T follicular helper cell (primary cell): ENCODE results near the gene PABPN1L.
"Not testable (repeated sequence)": the region's sequence is repeated elsewhere in the genome, so short reads cannot be mapped to it uniquely, and the experiment has no call there.

Experiments used
- DNase-seq: peaks from one replicate; pipeline ENCODE4 v3.0.0-alpha.2; 2020; ENCODE audit warnings: low read depth

PABPN1L gene

DNA sequence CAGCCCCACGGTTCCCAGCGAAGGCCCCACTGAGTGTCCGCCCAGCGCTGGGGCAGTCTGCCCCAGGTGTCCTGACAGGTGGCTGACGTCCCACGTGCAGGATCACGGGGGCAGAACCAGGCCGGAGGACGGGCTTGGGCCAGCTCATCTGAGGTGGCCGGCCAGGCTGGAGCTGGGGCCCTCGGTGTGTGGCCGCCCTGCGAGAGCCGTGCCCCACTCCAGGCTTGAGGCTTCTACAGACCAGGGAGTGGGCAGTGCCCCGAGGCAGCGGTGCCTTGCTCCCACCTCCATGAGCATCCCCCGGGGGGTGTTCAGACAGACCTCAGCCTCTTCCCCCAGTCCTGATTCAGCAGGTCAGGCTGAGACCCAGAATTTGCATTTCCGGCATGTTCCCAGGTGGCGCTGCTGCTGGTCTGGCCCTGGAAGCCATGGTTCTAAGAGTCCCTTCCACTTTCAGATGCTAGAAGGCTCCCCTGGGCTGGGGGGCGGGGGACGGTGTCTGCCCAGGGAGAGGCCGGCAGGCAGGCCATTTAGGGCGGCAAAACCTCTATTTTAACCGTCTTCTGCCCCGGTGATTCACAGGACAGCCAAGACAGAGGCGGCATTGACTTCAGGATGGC lies 35.4 kb upstream of the PABPN1L start:
- DNase-seq: no peak

DNA sequence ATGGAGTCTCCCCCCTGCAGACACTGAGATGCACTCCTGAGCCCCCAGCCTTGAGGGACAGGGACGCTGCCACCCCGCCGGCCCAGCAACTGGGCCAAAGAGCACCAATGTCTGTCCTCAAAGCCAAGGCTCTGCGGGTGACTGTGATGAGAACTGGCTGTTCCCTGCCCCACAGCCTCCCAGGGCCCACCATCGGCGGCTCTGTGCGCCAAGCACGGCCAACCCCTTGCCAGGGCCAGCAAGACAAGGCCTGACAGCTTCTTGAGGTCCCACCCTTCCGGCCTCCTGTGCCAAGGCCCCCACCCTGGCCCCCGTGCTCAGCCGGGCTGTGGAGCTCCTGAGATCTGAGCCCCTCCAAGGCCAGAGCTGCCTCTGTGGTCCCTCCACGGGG lies 34.2 kb upstream of the PABPN1L start:
- no peak for DNase-seq

DNA sequence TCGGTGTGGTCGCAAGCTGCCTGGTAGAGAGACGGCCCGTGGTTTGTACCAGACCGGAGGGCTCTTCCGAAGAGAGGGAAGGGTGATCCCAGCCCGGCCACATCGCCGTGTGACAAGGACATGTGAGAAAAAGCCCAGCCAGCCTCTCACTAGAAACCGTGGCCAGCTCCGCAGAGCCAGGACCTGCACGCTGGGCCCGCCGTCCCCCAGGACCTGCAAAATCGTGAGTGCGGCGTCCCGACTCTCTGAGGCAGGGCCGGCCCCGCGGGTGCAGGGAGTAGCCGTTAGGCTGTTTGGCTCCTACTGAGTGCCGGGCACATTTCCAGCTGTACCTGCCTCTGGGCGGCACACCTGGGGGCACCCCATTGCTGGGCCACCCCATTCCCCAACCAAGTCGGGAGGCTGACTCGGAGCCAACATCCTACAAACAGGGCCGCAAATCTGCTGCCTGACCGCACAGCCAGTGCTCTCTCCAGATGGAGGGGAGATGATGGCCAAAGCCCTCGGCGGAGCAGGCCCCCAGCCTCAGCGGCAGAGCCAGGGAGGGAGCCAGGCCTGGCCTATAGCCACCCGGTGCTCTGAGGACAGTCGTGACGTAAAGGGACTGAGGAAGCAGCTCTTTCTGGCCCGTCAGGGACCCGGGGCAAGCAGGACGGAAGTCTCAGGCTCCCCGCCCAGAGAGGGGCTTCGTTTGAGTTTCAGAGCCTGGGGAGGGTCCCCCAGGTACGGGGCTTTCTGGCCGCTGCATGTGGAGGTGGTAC lies 33.6 kb upstream of the PABPN1L start:
- DNase-seq: no peak

DNA sequence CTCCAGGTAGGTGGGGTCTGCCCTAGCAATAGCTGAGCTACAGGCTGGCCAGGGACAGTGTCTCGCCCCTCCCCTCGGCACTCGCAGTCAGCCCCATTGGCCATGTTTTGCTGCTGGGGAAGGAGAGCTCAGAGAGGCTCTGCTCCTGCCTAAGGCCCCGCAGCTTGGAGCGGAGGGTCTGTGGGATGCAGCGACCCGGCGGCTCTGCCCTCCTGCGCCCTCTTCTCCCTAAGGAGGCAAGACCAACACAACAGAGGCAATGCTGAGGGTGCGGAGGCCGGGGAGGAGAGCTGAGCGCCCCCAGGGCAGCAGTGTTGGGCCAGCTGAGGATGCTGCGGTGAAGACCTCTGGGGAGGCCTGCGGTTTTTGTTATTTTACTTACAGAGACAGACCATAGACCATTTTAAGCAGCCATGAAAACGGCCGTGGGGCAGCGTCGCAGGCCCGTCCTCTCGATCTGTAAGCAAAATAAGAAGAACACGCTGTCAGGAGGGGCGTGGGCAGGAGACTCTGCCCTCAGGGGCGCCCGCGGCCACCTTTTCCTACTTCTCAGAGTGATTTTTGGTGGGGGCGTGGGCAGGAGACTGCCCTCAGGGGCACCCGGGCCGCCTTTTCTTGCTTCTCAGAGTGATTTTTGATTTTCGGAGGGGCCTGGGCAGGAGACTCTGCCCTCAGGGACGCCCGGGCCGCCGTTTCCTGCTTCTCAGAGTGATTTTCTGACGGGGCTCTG lies 31.4 kb upstream of the PABPN1L start:
- no peak for DNase-seq

DNA sequence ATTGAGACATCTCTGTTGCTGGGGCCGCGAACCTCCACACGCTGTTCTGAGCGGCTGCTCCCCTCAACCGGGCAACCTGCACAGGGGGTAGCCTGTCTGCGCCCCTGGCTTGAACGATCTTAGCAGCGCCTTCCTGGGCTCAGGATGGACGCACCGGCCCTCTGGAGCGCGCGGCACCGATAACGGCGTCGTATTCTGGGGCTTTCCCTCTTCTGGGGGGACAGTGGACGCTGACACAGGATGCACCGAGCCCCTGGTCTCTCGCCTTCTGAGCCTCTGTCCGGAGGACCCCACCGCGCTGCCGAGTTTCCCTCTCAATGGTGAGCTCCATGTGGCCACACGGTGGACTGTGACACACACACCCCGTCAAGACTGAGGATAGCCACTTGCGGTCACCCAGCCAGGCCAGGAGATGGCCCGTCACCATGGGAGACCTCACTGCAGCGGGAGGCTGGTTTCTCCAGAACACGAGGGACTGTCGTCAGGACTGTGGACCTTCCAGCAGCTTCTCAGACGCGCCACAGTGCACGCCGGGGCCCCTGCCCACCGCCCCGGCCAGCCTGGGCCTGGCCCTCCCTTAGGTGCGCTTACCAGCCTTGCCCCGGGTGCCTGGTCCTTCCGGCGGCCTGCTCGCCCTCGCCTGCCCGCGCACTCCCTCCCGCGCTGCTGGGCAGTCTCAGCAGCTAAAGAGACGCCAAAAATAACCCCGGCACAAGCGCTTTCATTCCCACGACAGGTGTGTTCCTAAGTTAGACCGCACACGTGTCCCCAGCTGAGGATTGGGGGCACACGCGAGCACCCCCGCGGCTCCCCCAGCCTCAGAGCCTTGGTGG lies 30.0 kb upstream of the PABPN1L start:
- no peak for DNase-seq

DNA sequence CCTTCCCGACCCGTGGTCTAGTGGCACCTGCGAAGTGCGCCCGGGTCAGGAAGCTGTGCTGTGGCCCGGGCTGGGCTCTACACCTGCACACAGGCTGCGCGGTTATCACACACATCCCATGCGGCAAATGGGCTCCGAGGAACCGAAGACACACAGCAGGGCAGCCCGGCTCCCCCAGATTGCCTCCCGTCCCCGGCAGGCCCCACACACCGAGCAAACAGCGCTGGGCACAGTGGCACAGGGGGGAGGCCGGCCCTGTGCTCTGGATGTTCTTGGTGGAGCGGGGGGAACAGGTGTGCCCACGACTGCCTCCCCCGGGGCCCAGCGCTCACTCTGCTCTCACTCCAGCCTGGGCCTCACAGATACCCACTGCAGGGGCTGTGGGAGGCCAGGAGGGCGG lies 28.9 kb upstream of the PABPN1L start:
- DNase-seq: no peak

DNA sequence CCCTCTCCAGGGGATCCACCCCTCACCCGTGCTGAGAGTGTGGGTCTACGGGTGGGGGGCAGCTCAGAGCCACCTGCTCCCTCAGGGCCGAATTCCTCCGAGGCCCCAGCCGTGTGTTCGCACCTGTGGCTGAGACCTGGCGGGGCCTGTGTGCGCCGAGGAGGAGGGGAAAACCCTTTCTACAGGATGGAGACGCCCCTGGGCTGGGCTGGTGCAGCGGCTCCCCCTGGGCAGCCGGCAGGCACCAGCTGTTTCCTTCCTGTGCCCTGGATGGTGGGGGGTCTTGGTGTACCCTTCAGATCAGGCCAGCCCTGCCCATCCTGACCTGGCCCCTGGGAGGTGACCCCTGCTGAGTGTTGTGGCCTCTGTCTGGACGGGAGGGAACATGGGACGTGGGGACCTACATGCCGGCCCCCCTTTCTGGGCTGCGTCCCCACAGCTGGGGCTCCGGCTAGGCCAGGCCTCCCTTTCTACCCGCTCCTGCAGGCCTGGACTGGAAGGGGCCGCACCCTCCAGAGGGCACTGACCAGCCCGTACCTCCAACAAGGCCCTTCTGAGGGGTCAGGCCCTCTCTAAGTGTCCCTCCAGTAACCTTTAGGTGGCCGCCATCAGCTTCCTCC lies 28.3 kb upstream of the PABPN1L start:
- no peak for DNase-seq

DNA sequence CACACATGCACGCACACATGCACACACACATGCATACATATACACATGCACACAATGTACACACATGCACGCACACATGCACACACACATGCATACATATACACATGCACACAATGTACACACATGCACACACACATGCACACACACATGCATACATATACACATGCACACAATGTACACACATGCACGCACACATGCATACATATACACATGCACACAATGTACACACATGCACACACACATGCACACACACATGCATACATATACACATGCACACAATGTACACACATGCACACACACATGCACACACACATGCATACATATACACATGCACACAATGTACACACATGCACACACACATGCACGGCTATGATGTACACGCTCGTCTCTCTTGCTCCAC lies 27.8 kb upstream of the PABPN1L start:
- DNase-seq: not testable (repeated sequence)

DNA sequence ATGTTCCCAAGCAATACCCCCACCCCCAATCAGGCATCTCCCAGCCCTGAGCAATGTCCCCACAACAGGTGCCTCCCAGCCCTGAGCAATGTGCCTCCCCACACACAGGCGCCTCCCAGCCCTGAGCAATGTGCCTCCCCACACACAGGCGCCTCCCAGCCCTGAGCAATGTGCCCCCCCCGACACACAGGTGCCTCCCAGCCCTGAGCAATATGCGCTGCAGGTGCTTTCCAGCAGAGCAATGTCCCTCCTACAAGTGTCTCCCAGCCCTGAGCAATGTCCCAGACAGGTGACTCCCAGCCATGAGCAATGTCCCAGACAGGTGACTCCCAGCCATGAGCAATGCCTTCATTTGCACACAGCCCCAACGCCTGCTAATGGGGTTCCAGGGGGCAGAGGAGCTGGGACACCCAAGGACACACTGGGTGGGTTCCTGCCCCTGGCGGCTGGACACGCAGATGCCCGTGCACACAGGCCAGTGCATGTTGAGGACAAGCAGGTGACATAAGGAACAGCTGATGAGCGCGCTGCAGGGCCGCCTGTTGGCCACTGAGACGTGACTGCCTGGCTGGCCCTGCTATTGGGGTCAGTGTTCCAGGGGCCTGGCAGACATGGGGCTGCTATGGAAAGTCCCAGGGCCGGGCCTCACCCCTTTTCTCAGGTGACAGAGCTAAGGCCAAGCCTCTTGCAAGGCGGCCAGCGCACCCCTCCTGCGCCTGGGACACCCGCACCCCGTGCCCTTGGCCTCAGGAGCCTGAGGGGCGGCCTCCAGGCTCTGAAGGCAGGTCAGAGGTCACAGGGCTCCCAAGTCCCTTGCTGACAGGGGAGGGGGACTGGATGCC lies 26.9 kb upstream of the PABPN1L start:
- no peak for DNase-seq

DNA sequence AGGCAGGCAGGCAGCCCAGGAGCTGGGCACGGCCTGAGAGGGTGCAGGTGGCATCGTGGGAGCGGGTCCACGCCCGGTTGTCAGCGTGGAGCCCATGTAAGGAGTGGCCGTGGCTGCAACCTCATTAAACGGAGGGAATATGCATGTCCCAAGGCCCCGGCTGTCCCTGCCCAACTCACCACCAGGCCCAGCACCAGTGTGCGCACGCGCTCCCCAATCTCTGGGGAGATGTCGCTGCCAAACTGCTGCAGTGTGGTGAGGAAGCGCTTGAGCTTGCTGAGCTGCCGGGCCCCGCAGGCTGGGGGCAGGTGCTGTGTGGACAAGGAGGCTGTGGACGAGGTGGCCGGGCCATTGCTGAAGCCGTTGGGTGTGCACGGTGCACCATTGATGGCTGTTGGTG lies 25.6 kb upstream of the PABPN1L start:
- DNase-seq: no peak

DNA sequence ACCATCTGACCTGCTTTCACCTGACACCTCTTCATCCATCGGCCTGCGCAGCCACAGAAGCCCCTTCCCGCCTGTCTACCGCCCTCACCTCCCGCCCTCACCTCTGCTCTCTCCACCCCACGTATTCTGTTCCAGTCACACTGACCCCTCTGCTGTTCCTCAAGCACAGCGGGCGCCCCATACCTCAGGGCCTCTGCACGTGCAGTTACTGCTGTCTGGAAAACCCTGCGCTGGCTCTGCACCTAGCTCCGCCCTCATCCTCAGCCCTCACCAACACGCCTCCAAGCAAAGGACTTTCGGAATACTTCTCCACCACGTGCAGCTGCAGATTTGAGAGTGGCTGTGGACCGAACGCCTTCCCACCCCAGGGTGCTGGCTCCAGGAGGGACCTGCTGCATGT lies 24.6 kb upstream of the PABPN1L start:
- no peak for DNase-seq

DNA sequence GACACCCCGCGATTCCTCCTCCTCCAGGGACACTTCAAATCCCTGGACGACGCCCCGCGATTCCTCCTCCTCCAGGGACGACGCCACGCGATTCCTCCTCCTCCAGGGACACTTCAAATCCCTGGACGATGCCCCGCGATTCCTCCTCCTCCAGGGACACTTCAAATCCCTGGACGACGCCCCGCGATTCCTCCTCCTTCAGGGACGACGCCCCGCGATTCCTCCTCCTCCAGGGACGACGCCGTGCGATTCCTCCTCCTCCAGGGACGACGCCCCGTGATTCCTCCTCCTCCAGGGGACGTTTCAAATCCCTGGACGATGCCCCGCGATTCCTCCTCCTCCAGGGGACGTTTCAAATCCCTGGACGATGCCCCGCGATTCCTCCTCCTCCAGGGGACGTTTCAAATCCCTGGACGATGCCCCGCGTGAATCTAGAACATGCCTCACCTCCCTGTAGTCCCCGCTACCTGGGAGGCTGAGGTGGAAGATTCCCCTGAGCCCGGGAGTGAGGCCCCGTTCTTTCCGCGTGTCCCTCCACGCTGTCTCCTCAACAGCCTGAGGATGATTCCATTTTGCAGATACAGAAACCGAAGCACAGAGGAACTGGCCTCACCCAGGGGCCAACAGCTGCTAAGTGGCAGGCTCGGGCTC lies 23.4 kb upstream of the PABPN1L start:
- not testable (repeated sequence) for DNase-seq

DNA sequence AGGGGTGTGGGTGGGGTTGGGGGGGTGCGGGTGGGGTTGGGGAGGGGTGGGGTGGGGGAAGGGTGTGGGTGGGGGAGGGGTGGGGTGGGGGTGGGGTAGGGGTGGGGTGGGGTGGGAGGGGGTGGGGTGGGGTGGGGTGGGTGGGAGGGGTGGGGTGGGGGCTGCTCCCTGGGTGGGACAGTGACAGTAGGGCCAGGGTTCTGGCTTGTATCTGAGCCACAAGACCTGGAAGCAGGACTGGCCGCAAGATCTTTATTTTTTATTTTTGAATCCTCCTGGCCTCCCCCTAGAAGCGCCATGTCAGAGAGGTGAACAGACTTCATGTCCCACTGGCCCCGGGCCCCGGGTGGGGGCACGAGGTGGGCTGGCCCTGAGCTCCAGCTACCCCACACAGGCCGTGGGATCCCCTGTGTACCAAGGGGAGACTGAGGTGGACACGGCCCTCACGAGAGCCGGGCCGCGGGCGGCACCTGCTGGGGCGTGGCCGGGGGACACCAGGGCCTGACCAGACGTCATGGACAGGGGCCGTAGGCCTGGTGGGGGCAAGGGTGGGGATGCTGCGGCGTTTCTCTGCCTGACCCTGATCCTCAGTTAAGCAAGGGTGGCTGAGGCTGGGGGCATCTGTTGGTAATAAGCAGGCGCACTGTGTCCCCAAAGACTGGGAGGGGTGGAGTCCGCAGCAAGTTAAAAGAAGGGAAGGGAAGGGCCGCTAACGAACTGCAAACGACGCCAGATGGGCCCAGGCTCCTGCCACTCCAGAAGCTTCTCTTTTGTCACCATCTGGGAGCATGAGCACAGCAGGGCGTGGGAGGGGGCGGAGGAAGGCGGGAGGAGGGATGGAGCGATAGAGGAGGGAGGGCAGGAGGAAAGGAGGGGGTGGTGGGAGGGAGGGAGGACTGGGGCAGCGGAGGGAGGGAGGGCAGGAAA lies 22.3 kb upstream of the PABPN1L start:
- DNase-seq: no peak

DNA sequence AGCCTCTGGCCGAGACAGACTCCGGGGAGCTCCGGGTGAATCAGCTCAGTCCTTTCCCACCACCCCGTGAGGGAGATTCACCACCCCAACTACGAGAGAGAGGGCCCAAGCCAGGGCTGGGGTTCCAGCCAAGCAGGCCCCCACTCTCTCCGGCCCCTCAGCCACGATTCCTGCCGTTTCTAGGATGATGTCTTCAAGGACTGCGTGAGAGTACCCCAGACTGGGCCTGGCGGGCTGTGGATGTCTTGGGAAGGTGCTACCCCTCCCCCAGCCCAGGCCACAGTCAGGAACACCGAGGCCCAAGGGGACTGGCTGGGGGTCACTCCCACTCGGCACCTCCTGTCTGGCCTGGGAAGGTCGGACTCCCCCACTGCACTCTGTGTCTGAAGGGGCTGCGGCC lies 21.6 kb upstream of the PABPN1L start:
- no peak for DNase-seq

DNA sequence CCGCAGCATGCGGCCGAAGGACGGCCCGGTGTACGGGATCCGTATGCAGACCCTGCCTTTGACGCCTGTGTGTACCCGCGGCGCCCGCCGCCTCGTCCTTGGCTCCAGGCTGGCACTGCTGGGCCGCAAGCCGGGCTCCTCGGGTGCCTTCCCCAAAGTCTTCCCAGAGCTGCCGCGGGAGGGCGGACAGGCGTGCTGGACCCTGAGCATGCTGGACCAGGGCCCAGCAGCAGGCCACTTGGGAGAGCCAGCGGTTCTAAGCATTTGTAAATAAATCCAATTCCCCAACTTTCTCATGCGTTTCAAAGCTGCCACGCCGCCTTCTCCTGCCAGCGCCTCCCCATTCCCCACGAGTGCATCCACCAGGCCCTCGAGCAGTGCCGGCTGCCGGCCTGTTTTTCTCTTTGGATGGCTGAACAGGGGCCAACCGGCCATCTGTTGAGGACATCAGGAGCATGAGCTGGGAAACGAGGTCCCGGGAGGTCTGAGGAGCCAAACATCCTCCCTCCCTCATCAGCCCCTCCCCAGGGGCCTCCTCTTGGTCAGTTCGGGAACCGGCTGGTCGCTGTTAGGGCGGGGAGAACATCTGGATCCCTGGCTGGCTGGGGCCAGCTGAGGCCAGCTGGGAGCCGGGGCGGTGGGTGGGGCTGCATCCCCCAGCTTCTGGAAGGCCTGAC lies 20.5 kb upstream of the PABPN1L start:
- DNase-seq: no peak

DNA sequence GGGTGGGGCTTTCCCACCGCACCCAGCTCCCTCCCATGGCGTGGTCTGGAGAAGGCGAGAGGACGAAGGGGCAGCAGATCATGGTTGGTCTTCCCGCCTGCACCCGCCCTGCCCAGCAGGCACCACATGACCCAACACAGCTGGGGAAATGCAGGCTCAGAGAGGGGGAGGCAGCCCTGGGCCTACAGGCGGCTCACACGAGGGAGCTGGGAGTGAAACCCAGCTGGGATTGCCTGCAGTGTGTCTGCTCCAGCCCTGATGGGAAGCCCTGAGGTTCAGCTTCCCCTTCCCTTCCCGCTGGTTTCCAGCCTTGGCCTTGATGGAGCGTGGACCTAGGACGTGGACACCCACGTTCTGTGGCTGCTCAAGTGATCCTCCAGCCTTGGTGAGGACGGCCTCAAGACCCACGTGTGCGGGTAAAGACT lies 20.0 kb upstream of the PABPN1L start:
- no peak for DNase-seq

DNA sequence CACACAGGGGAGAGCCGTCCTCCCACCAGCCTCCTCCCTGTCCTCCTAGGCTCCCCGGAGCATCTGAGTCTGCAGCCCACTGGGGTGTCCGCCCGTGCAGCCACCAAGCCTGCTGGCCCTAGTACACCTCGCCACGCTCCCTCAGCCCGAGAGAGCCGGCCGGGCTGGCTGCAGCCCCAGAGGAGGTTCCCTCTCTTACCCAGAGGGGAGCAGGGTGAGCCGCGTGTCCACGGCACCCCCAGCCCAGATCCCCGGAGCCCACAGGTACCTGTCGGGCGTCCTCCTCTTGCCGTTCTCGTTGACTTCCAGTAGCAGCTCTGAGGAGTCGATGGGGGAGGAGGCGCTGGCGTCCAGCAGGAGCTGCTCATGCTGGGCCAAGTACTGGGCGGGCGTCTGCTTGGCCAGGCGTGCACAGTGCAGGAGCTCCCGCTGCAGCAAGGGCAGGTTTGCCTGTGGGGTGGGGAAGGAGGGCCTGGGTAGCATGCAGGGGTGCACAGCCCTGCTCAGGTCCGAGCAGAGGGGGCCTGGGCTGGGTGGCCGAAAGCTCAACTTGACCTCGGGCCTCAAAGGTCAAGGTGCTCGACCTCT lies 19.3 kb upstream of the PABPN1L start:
- no peak for DNase-seq

DNA sequence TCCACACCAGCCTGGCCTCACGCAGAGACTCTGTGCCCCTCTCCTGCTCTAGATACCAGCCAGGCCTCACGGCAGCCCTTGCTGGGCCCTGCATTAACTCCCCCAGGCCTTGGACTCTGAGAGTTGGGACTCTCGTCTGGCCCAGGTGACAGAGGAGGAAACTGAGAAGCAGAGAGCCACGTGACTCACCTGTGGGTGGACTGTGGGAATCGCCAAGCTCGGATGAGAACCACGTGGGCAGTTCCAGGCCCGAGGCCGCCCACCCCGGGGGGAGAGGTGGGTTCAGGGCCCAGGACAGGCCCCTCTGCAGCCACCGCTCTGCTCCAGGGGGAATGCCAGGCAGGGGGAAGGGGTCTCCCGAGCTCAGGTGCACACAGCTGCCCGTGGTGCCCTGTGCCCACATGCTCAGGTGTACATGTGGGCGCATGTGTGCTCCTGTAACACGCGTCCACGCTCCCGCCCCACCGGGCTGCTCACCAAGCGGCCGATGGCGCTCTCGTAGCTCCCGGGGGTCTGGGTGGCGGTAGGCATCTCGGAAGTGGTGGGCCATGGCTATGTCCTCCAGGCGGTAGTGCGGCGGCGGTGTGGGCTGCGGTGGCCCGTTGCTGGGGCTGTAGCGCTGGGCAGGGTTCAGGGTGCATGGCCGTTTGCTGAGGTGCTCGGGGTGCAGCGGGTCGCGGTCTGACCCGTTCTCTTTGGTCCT lies 18.3 kb upstream of the PABPN1L start:
- no peak for DNase-seq
